ENCODE results near the gene BRCA2.

BRCA2 gene, protein sequence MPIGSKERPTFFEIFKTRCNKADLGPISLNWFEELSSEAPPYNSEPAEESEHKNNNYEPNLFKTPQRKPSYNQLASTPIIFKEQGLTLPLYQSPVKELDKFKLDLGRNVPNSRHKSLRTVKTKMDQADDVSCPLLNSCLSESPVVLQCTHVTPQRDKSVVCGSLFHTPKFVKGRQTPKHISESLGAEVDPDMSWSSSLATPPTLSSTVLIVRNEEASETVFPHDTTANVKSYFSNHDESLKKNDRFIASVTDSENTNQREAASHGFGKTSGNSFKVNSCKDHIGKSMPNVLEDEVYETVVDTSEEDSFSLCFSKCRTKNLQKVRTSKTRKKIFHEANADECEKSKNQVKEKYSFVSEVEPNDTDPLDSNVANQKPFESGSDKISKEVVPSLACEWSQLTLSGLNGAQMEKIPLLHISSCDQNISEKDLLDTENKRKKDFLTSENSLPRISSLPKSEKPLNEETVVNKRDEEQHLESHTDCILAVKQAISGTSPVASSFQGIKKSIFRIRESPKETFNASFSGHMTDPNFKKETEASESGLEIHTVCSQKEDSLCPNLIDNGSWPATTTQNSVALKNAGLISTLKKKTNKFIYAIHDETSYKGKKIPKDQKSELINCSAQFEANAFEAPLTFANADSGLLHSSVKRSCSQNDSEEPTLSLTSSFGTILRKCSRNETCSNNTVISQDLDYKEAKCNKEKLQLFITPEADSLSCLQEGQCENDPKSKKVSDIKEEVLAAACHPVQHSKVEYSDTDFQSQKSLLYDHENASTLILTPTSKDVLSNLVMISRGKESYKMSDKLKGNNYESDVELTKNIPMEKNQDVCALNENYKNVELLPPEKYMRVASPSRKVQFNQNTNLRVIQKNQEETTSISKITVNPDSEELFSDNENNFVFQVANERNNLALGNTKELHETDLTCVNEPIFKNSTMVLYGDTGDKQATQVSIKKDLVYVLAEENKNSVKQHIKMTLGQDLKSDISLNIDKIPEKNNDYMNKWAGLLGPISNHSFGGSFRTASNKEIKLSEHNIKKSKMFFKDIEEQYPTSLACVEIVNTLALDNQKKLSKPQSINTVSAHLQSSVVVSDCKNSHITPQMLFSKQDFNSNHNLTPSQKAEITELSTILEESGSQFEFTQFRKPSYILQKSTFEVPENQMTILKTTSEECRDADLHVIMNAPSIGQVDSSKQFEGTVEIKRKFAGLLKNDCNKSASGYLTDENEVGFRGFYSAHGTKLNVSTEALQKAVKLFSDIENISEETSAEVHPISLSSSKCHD (N-terminal part only)

DNA sequence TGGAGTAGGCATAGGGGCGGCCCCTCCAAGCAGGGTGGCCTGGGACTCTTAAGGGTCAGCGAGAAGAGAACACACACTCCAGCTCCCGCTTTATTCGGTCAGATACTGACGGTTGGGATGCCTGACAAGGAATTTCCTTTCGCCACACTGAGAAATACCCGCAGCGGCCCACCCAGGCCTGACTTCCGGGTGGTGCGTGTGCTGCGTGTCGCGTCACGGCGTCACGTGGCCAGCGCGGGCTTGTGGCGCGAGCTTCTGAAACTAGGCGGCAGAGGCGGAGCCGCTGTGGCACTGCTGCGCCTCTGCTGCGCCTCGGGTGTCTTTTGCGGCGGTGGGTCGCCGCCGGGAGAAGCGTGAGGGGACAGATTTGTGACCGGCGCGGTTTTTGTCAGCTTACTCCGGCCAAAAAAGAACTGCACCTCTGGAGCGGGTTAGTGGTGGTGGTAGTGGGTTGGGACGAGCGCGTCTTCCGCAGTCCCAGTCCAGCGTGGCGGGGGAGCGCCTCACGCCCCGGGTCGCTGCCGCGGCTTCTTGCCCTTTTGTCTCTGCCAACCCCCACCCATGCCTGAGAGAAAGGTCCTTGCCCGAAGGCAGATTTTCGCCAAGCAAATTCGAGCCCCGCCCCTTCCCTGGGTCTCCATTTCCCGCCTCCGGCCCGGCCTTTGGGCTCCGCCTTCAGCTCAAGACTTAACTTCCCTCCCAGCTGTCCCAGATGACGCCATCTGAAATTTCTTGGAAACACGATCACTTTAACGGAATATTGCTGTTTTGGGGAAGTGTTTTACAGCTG lies at the start of gene BRCA2, which contains the start of gene ZAR1L:
BRCA2 (plus strand) TSS at position 271 of the 790 bp plus-strand sequence. CDS start 953 bp downstream, outside the sequence.
ZAR1L (minus strand) TSS at position 126 of the 790 bp plus-strand sequence. CDS start 3,438 bp downstream, outside the sequence.
- DNase-seq (ENCODE audit: low read depth) = peak; percentile 96

DNA sequence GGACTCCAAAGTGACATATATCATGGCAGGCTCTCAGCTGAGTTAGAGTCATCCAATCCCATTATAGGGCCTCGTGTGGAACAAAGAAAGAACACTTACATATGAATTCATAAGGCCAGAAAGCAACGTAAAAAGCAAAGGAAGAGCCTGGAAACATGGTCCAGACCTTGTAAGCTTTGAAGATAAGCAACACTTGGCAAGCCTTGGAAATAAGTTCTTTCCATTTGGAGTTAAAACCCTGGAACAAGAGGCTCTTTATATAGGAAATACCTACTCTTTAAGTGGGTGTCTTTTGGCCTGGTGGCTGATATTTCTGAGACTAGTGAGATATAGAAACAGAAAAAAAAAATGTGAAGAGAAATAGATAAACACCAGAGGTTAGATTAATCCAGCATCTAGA lies 49.6 kb upstream of the BRCA2 start:
- DNase-seq (ENCODE audit: low read depth) = no peak

DNA sequence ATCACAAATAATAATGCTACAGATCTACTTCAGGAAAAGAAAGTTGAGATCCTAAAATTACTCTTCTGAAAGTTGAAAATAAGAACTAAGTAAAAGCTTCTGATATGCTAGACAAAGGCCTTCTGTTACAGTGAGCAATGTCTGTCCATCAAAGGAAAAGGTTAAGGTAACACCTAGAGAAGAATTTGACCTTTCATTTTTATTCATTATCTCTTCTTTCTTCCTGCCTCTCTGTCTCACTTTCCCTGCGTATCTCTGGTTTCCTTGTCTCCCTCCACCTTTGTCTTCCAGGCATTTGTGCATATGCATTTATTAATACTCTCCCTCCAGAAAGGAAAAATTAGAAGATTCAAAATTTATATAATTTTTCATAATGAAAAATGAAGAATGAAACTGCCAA lies 49.2 kb upstream of the BRCA2 start:
- no peak for DNase-seq (ENCODE audit: low read depth)

DNA sequence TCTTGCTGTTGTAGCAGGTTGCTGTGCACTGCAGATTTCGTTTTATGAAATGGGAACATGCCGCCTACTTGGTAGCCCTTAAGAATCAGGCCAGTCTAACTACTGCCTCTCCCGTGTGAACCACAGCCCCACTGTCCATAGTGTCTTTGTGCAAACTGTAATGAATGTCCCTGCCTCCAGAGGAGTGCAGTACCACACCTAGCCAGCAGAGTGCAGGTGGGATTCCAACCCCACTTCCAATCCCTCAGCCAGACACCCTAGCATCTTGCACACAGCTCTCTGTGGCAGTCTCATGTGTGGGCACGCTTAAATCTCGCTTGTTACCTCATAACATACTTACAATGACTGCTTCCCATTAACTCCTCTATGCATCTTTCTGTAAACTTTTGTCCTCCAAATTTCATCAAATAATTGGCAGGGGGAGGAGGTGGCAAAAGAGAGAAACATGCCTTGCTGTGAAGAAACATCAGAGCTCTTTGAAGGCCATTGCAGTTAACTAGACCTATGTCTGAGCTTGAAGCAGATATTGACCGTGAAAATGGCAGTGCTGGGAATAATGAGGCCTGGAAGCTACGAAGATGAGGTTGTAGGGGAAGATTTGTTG lies 47.4 kb upstream of the BRCA2 start:
- no peak for DNase-seq (ENCODE audit: low read depth)

DNA sequence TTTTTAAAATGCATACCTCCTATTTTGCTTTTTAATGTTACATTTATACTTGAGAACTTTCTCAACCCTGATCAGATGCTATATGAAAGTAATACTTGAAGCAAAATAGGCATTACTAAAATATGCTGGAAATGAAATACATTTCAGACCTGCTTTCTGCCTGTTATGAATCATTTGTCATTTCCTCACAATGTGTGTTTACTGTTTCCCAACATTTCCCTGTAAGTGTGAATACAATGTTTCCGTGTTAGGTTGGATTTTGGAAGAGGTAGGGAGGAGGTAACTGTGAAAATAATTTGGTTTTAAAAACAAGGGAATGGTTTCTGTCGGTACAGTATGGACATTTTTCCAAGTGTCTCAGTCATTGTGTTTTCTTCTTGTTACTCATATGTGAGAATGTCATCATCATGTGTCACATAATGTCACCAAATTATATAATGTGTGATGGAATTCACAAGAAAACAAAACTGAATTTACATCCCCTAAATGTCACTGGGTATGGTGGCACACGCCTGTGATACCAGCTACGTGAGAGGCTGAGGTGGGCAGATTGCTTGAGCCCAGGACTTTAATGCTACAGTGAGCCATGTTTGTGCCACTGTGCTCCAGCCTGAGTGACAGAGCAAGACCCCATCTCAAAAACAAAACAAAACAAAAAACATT lies 43.2 kb upstream of the BRCA2 start:
- no peak for DNase-seq (ENCODE audit: low read depth)

DNA sequence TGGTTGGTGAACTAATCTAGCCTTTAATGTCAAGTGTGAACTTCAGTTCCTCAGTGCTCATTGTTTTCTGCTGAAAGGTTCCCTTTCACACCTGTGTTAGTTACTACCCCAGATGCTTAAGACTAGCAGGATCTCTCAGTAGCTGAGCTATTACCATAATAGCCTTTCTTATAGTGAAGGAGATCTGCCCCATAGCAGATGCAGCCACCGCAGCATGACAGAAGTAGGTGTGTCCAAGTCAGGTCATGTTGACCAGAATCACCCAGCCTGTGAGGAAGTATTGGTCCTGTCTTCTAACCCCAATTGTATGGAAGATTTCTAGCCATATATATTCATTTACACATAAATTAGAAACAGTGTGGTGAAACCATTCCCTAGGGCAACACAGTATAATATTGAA lies 37.5 kb upstream of the BRCA2 start:
- no peak for DNase-seq (ENCODE audit: low read depth)

DNA sequence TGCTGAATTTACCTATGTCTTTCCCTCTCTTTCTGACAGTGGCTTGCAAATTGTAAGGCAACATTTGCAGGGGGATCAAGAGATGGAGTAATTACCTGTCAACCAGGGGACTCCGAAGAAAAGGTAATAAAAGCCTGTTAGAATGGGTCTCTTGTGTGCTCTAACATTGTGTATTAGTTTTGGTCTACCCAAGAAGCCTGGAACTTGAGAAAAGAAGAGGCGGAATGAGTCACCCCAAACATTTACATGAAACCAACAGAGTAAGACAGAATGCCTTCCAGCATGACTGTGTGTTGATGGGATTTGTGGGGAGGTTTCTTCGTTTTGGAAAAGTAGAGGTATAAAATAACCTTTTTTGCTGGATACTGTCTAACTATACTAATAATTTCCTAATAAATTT lies 36.9 kb upstream of the BRCA2 start:
- peak; percentile 50 for DNase-seq (ENCODE audit: low read depth)

DNA sequence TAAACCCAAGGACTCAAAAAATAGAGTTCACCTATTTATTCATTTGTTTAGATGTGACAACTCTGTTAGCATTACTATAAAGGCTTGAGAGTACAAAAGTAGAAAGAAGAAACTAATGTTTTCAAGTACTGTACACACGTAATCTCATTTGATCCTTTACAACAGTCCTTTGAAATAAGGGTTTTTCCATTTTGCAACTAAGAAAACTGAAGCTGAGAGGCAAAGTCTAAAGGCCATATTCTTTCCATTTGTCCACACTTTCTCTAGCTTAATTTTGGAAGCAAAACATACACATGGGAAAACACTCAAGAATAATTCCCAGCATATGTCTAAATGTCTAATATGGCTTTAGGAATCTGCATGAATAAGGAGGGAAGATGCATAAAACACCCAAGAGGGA lies 34.2 kb upstream of the BRCA2 start:
- DNase-seq (ENCODE audit: low read depth) = no peak

DNA sequence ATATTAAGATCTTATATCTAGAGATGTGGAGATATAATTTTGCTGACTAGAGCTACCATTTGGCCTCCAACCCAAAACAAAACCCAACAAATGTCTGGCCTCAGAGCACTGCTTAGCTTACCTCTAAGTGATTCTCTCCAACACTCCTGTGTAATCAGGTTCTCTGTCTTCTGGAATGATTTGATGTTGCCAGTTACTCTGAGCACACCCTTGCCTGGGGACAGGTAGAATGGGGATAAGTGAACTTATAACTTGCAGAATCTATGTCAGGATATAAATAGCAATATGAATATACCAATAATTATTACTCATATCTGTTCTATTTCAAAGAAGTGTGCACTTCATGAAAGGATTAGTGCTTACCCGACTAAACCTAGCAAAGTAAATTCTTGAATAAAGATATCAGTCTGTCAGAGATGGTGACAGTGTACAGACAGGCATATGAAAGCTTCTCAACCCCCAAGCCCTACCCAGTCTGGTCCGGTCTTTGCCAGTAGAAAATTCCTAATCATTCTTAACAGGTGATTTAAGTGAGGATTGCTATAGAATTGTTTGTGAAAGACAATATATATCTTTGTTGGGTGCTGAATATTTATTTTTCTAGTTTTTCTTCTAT lies 33.1 kb upstream of the BRCA2 start:
- DNase-seq (ENCODE audit: low read depth) = no peak

DNA sequence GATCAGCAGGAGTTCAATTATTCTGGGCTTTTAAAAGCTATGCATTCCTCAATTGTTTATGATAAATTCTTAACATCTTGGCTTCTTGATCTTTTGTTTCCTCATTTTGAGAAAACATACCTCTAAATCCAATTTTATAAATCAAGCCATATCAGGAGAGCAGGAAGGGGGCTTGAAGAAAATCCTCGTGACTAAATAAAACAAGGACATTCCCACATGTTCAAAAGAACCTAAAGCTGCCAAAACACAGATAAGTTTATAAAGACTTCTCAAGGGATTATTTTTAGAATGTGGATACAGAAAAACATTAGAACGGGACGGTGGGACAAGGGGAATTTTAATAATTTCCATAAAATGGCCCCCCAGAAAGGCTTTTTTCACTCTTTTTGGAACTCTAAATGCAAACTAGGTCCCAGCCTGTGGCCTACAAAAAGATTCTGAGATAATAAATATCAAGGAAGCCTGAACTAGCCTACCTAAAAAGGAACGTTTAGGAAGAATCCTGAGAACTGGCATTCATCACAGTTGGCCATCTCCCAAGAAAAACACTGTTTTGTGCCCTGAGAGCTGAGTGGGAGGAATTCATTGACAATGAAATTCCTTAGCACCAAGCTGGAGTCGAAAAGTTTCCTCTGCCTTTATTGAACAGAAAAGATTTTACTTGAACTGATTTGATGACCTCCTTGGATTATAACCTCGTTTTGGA lies 30.2 kb upstream of the BRCA2 start:
- DNase-seq (ENCODE audit: low read depth) = peak; percentile 32

DNA sequence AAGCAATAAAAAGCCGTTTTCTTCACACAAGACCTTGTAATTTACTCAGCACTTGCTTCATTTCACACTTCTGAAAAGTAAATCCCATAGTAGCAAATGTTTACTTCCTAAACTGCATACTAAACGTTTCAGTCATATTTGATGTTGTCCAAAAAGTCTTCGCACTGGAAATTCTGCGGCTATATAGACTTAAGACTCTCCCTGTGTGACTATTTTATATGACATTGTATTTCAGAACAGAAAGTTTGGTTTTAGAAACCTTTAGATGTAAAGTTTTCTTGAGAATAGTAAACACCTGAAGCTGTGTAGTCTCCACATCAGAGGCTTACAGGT lies 29.7 kb upstream of the BRCA2 start:
- DNase-seq (ENCODE audit: low read depth) = no peak

DNA sequence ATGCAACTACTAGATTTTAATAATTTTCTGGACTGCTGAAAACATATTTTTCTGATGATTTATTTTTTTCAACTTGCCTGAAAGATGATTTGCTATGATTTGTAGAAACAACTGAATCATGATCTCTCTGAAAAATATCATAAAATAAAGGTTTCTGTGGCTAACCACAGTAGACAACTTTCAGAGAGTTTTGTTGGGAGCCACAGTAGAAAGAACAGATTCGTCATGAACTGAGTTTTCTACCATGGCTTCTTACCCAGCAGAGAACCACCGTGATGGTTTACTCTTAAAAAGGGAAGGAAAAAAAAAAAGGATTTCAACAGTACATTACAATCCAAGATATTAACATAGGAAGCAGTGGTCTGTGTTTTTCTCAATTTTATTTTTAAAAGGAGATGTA lies 18.1 kb upstream of the BRCA2 start:
- no peak for DNase-seq (ENCODE audit: low read depth)

DNA sequence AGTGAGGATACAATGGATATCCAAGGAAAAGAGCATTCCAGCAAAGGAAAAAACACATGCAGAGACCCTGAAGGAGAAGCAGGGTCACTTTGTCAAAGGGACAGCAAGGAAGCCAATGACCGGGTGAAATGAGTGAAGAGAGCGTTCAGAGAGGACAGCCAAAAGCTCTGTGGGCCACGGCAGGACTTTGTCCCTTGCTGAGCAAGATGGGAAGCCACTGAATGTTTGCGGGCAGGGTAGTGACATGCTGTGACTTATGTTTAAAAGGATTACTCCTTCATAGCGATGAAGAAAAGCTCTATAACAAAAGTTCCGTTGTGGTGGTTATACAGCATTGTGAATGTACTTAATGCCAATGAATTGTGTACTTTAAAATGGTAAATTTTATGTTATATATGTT lies 16.6 kb upstream of the BRCA2 start:
- no peak for DNase-seq (ENCODE audit: low read depth)

DNA sequence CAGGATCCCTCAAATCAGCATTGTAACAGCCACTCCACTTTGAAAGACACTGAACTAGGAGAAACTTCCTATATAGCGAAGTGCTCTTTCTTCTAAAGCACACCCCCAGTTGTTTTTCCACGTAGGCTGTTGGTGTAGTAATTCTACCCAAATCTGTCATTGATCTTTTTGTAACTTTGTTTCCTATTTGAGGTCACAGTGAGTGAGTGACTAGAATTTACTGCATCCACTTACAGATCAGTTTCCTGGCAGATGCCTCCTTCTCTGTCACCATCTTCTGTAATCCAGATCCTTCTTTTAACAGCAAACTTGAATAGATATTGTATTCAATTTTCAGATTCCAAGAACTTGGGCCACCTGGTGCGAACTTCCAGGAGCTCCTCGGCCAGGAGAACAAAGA lies 15.4 kb upstream of the BRCA2 start:
- no peak for DNase-seq (ENCODE audit: low read depth)

DNA sequence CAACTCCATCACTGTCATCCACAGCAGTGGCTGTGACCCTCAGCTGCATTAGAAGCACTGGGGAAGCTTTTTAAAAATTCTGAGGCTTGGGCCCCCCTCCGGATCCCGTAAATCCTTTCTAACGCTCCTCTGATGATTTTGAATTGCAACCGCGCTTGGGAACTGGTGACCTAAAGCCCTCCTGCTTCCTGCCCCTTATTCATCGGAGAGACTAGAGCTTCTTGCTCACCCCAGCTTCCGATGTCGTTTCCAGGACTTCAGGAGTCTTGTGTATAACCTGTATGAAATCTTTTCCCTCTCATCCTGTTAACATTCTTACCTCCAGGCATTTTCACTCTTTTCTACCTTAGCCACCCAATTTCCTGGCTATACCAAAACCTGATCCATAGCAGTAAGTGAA lies 14.9 kb upstream of the BRCA2 start:
- DNase-seq (ENCODE audit: low read depth) = no peak

DNA sequence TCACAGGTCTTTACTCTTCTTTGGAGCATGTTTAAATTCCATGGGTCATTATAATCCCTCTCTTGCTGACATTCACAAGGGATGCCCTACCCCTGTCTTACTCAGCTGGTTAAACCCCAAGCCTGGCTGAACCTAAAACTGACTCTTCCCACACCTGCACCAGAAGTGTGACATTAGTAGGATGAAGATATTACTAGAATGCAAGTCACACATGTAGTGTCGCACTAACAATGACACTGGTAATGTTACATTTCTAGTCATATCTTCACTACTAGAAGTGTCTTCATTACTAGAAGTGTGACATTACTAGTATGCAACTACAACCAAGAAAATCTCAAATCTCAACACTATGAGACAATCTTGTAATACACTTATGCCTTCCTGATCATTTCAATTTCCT lies 14.4 kb upstream of the BRCA2 start:
- DNase-seq (ENCODE audit: low read depth) = no peak

DNA sequence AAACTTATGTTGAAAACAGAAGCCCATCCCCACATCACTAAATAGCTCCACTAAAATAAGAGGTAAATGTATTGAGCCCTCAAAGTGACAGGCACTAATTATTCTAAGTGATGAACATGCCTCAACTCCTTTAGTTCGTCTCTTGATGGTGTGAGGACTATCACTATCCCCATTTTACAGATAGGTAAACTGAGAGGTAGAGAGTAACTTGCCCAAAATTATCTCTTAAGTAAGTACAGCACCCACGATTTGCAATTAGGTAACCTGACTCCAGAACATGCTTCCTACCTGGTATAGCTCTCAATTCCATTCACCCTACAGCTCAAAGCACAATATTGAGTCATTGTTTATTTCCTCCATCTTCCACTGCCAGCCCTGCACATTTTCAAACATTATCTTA lies 12.8 kb upstream of the BRCA2 start:
- no peak for DNase-seq (ENCODE audit: low read depth)

DNA sequence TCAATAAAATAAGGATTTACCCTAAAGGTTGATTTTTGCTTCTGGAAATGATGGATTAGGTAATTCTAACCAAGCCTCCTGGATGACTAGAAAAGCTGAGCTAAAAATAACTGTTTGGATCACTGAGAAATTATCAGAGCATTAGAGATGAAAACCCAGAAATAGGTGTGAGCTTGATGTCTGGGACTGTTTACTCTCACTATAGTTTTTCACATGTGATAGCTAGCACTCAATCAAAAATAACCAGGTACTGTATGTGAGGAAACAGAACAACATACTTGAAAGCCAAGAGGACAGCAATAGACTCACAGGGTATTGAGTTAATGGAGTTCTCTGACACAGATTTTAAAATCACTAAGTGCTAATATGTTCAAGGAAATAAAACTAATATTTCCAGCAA lies 9.7 kb upstream of the BRCA2 start:
- DNase-seq (ENCODE audit: low read depth) = no peak

DNA sequence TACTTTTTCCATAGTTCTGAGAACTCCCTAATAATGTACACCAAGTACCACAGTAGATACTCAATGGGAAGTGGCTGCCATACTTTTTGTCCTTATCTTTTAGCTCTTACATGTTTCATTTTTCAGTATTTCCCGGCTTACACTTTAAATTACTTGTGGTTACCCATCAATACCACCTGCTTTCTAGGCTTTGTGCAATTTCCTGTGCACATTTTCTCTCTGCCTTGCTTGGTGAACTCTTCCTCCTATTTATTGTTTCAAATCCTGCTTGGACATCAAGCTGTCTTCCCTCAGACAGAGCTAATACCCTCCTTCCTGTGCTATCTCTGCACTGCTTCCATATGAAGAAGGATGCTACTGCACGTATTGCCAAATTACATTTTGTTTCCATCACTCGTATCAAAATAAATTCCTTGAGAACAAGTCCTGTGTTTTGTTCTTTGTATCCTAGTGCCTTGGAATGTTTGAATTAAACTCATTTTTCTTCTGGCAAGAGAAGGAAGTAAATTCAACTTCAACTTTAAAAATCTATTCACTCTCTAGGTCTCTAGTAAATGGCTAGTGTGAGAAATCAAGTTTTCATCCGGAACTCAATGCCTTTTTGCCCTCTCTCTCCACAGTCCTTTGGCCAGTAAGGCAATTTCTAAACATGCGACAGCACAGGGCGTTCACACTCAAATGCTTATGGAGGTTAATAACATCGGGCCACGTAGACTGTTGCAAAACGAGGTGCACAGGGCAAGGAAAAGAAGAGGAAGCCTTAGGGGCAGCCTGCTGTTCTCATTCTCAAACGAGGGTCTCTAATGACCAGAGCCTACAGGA lies 5.8 kb upstream of the BRCA2 start:
- DNase-seq (ENCODE audit: low read depth) = no peak
